ENCODE data around the gene GPX7.

GPX7 gene

GRCh38 chr1:52631759-52632331 lies 29.7 kb downstream of the GPX7 start:
- DNase-seq: no peak

- DNase-seq: no peak
Measured at GRCh38 chr1:52632732-52633290, 30.6 kb downstream of the GPX7 start, which contains the start of gene SHISAL2A. SHISAL2A (plus strand) TSS chr1:52633168; CDS start chr1:52633494, 326 bp downstream.

GRCh38 chr1:52633291-52633754 lies 31.2 kb downstream of the GPX7 start:
- DNase-seq: no peak

- no peak for DNase-seq
Measured at GRCh38 chr1:52634111-52634510, 31.9 kb downstream of the GPX7 start.

GRCh38 chr1:52635321-52636089 lies 33.3 kb downstream of the GPX7 start:
- DNase-seq: no peak

GRCh38 chr1:52636721-52637695 lies 34.8 kb downstream of the GPX7 start:
- DNase-seq: no peak

GRCh38 chr1:52637946-52638345 lies 35.8 kb downstream of the GPX7 start:
- DNase-seq: no peak

GRCh38 chr1:52640697-52641096 lies 38.5 kb downstream of the GPX7 start:
- DNase-seq: no peak

GRCh38 chr1:52641307-52641706 lies 39.1 kb downstream of the GPX7 start:
- no peak for DNase-seq

GRCh38 chr1:52645261-52645660 lies 43.1 kb downstream of the GPX7 start:
- DNase-seq: no peak

GRCh38 chr1:52651904-52652303 lies 49.7 kb downstream of the GPX7 start:
- no peak for DNase-seq

- no peak for DNase-seq
Measured at GRCh38 chr1:52653207-52653849, 51.2 kb downstream of the GPX7 start.

GRCh38 chr1:52654063-52654462 lies 51.9 kb downstream of the GPX7 start:
- DNase-seq: no peak

- DNase-seq: no peak
Measured at GRCh38 chr1:52657702-52658101, 55.5 kb downstream of the GPX7 start.

All from SHP77 treated with DMSO at 0.1 percent for 48 hours (cell line).